Neural cell (in vitro differentiated cells): ENCODE data around the gene SMIM13.
A peak's percentile ranks its signal among the peaks of the same experiment; 100 is the strongest.

ENCODE experiments used
- CTCF ChIP-seq: fragments of 450-650 bp; IDR thresholded peaks from 2 replicates; pipeline ENCODE4 v1.5.1; 2014; ENCODE audit warnings: antibody characterized with exemption, mild to moderate bottlenecking, moderate library complexity; ENCODE audit not compliant: poor library complexity, severe bottlenecking
- EZH2 ChIP-seq: fragments of 200-600, 300-800 bp; shearing (Covaris generic), sonication (generic); IDR thresholded peaks from 2 replicates; pipeline ENCODE4 v1.6.1; 2014; ENCODE audit warnings: antibody characterized with exemption, low read length, borderline replicate concordance, mild to moderate bottlenecking; ENCODE audit not compliant: insufficient read depth, poor library complexity, severe bottlenecking
- MXI1 ChIP-seq: fragments of 450-650 bp; conservative IDR thresholded peaks from 2 replicates; pipeline ENCODE4 v1.6.1; 2014; ENCODE audit warnings: antibody characterized with exemption, mild to moderate bottlenecking; ENCODE audit not compliant: poor library complexity, severe bottlenecking
- POLR2AphosphoS5 ChIP-seq: IDR thresholded peaks from 2 replicates; pipeline ENCODE4 v1.6.1; 2012
- REST ChIP-seq: IDR thresholded peaks from 2 replicates; pipeline ENCODE4 v1.6.1; 2012; ENCODE audit warnings: borderline replicate concordance
- SMC3 ChIP-seq: fragments of 450-650 bp; conservative IDR thresholded peaks from 2 replicates; pipeline ENCODE4 v1.6.1; 2014; ENCODE audit warnings: antibody characterized with exemption, mild to moderate bottlenecking, moderate library complexity; ENCODE audit not compliant: poor library complexity

- TF ChIP-seq REST (peak; percentile 1), CTCF (peak; percentile 87), MXI1 (no peak), EZH2 (no peak), POLR2AphosphoS5 (peak; percentile 87), SMC3 (no peak)
These were observed at the start of gene SMIM13 for GRCh38 chr6:11093626-11094410.
